Small intestine (tissue), 16 donors: Measurements from ENCODE around the gene MRPL57. TPM values are rescaled to one million over a fixed set of nuclear protein-coding genes. Genes with fewer than 3 reads are reported as not detected.
"Not testable (repeated sequence)": the region's sequence is repeated elsewhere in the genome, so short reads cannot be mapped to it uniquely, and the experiment has no call there.

Experiments used
- DNase-seq, 2 donors: peaks; one replicate each; pipeline versions ENCODE4 v3.0.0 to v3.0.0-alpha.2; 2013
- FAIRE-seq: peaks from 2 replicates; lab custom pipeline; 2012; peaks lifted over from hg19 to GRCh38; lab: Jason Lieb, UNC
- H3K27ac ChIP-seq, 3 donors: one replicate each; pipeline ENCODE4 v1.5.1; 2013; ENCODE audit warnings: low read length in 2 of 3, mild to moderate bottlenecking in 2 of 3, control low read depth in 1 of 3, inconsistent platforms in 1 of 3, low read depth in 1 of 3, moderate library complexity in 1 of 3
- H3K27me3 ChIP-seq, 3 donors: one replicate each; pipeline ENCODE4 v1.6.1; 2013; ENCODE audit warnings: low read length in 3 of 3, inconsistent platforms in 1 of 3; ENCODE audit not compliant: control insufficient read depth in 3 of 3, insufficient read depth in 3 of 3
- H3K36me3 ChIP-seq, 3 donors: one replicate each; pipeline ENCODE4 v1.6.1; 2013; ENCODE audit warnings: low read length in 3 of 3, inconsistent platforms in 1 of 3, low read depth in 1 of 3, mild to moderate bottlenecking in 1 of 3, moderate library complexity in 1 of 3; ENCODE audit not compliant: control insufficient read depth in 3 of 3, insufficient read depth in 2 of 3
- H3K4me1 ChIP-seq, 3 donors: one replicate each; pipeline ENCODE4 v1.6.1; 2013; ENCODE audit warnings: low read length in 2 of 3, inconsistent platforms in 1 of 3, low read depth in 1 of 3, mild to moderate bottlenecking in 1 of 3, moderate library complexity in 1 of 3; ENCODE audit not compliant: control insufficient read depth in 3 of 3, insufficient read depth in 2 of 3
- H3K4me3 ChIP-seq, 3 donors: one replicate each; pipeline ENCODE4 v1.5.1; 2013; ENCODE audit warnings: low read length in 3 of 3, control low read depth in 1 of 3, inconsistent platforms in 1 of 3, low read depth in 1 of 3, mild to moderate bottlenecking in 1 of 3, moderate library complexity in 1 of 3
- H3K9me3 ChIP-seq, 2 donors: one replicate each; pipeline ENCODE4 v1.6.1; 2013; ENCODE audit warnings: low read depth in 1 of 2, low read length in 1 of 2; ENCODE audit not compliant: control insufficient read depth in 2 of 2, insufficient read depth in 1 of 2
- whole genome bisulfite sequencing, 3 donors: extraction: QIAGEN DNeasy Blood & Tissue Kit; methylation state at CpG; one replicate each; pipeline ENCODE4 v1.1.7; 2013; 5-methylcytosine and 5-hydroxymethylcytosine counted together
- long read RNA-seq, 10 donors: transcript quantifications; one replicate each; lab custom pipeline, GENCODE V29; 2026
- polyA plus RNA-seq, 4 donors: library from polyadenylated mRNA; stranded (reverse) in 3 of 4; unstranded in 1 of 4; fragments of 200-250 nt in 3 of 4; fragments of 120-200 nt in 1 of 4; gene quantifications; one replicate each; pipeline versions ENCODE4 v1.2.1 to v1.2.3, GENCODE V29; 2013
- donor health status: healthy with polysubstance abuse.
- donor health status: control.
- donor health status: control.
- donor health status: Bipolar disorder and iron deficiency.
- donor health status: healthy.

MRPL57 gene
- polyA plus RNA-seq: 10 to 100 TPM; 21.7 to 27.7 (median 23.7) TPM
- long read RNA-seq, donor 1, transcript MRPL57-201 (2 exons, 2,246 nt): major isoform, 126 of 142 reads
- long read RNA-seq, donor 1, partial matches to known transcripts: 0 of 142 reads
- long read RNA-seq, donor 1, other reads (novel, unspliced or antisense): 16 of 142 reads
- long read RNA-seq, donor 2, transcript MRPL57-201 (2 exons, 2,246 nt): major isoform, 25 of 25 reads
- long read RNA-seq, donor 2, partial matches to known transcripts: 0 of 25 reads
- long read RNA-seq, donor 2, other reads (novel, unspliced or antisense): 0 of 25 reads
- long read RNA-seq, donor 3, transcript MRPL57-201 (2 exons, 2,246 nt): major isoform, 37 of 37 reads
- long read RNA-seq, donor 3, partial matches to known transcripts: 0 of 37 reads
- long read RNA-seq, donor 3, other reads (novel, unspliced or antisense): 0 of 37 reads
- long read RNA-seq, donor 4, partial matches to known transcripts: 0 of 3 reads
- long read RNA-seq, donor 4, other reads (novel, unspliced or antisense): 0 of 3 reads
- long read RNA-seq, donor 5, transcript MRPL57-201 (2 exons, 2,246 nt): major isoform, 15 of 21 reads
- long read RNA-seq, donor 5, partial matches to known transcripts: 0 of 21 reads
- long read RNA-seq, donor 5, other reads (novel, unspliced or antisense): 6 of 21 reads
- long read RNA-seq, donor 6, transcript MRPL57-201 (2 exons, 2,246 nt): major isoform, 43 of 55 reads
- long read RNA-seq, donor 6, partial matches to known transcripts: 0 of 55 reads
- long read RNA-seq, donor 6, other reads (novel, unspliced or antisense): 12 of 55 reads
- long read RNA-seq, donor 7: 0 reads
- long read RNA-seq, donor 8, partial matches to known transcripts: 0 of 3 reads
- long read RNA-seq, donor 8, other reads (novel, unspliced or antisense): 0 of 3 reads
- long read RNA-seq, donor 9, transcript MRPL57-201 (2 exons, 2,246 nt): major isoform, 15 of 15 reads
- long read RNA-seq, donor 9, partial matches to known transcripts: 0 of 15 reads
- long read RNA-seq, donor 9, other reads (novel, unspliced or antisense): 0 of 15 reads
- long read RNA-seq, donor 10, transcript MRPL57-201 (2 exons, 2,246 nt): major isoform, 51 of 71 reads
- long read RNA-seq, donor 10, partial matches to known transcripts: 0 of 71 reads
- long read RNA-seq, donor 10, other reads (novel, unspliced or antisense): 20 of 71 reads

GRCh38 chr13:21176215-21176981 lies at the start of gene MRPL57, which contains the start of gene SKA3:
Gene MRPL57 (plus strand): TSS chr13:21176658. CDS start chr13:21176917, 259 bp downstream.
Gene SKA3 (minus strand): TSS chr13:21176552. CDS start chr13:21176477, 75 bp downstream.
- Histone ChIP-seq H3K4me3 (peak within 1 kb of the TSS; percentile 74 to 94 (median 83)), H3K36me3 (peaks cover 0 to 5% (median 0%) of the 10 kb centered on the region in 3 donors), H3K4me1 (peaks cover 0 to 8% (median 3%) of the 10 kb centered on the region in 3 donors), H3K27me3 (no peaks in the 10 kb centered on the region), H3K27ac (peak within 1 kb of the TSS; percentile 95 to 99 (median 96)), H3K9me3 (no peaks in the 10 kb centered on the region)
- peak; percentile 93 to 97 for DNase-seq
- WGBS, 3 donors: 0% methylated on average over 72 to 93 of the region's 93 CpGs
- no peak for FAIRE-seq

DNA sequence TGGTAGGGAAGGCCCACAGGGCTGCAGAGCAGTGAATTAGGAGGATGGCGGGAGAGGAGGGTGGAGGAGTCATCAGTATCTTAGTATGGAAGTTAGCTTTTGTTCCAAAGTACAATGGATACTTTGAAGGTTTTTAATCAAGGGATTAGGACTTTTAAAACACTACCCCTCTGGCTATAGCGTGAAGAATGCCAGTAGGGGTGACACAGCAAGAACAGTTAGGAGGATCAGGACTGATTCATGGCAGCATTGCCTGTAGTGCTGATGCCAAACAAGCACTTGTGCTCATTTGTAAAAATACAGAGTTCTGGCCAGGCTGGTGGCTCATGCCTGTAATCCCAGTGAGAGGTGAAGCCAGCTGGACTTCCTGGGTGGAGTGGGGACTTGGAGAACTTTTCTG lies 46.3 kb upstream of the MRPL57 start:
- WGBS, 3 donors: 93 to 100% (median 93%) methylated on average over 2 of the region's 2 CpGs
- H3K27me3 ChIP-seq: no peaks in the 10 kb centered on the region
- no peaks in the 10 kb centered on the region for H3K36me3 ChIP-seq

GRCh38 chr13:21133077-21133476 lies 43.4 kb upstream of the MRPL57 start:
- whole genome bisulfite sequencing, 3 donors: 64 to 79% (median 75%) methylated on average over 3 of the region's 3 CpGs
- Histone ChIP-seq H3K4me1 (no peaks in the 10 kb centered on the region), H3K4me3 (no peak overlapping the region), H3K36me3 (no peaks in the 10 kb centered on the region), H3K27me3 (no peaks in the 10 kb centered on the region), H3K27ac (no peak overlapping the region), H3K9me3 (no peaks in the 10 kb centered on the region)
- DNase-seq (no peak), FAIRE-seq (no peak)

More for the DNA sequence above, 46.3 kb upstream of the MRPL57 start:
- no peaks in the 10 kb centered on the region for H3K4me1 ChIP-seq
- H3K9me3 ChIP-seq: no peaks in the 10 kb centered on the region
- no peak overlapping the region for H3K4me3 ChIP-seq
- no peak overlapping the region for H3K27ac ChIP-seq
- FAIRE-seq (no peak), DNase-seq (no peak)

DNA sequence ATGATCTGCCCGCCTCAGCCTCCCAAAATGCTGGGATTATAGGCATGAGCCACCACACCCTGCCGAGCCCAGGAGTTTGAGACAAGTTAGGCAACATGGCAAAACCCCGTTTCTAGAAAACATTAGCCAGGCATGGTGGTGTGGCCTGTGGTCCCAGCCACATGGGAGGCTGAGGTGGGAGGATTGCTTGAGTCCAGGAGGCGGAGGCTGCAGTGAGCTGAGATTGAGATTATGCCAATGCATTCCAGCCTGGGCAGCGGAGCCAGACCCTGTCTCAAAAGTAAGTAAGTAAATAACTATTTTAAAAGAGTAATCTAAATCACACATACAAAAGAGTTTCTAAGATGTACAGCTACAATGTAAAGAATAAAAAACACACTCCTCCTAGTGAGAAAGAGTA lies 42.0 kb upstream of the MRPL57 start:
- no peak for DNase-seq
- Histone ChIP-seq H3K27me3 (no peaks in the 10 kb centered on the region), H3K27ac (no peak overlapping the region), H3K36me3 (no peaks in the 10 kb centered on the region), H3K9me3 (no peaks in the 10 kb centered on the region), H3K4me3 (no peak overlapping the region), H3K4me1 (no peaks in the 10 kb centered on the region)
- 59 to 83% (median 71%) methylated on average over 5 of the region's 5 CpGs for WGBS, 3 donors
- no peak for FAIRE-seq

DNA sequence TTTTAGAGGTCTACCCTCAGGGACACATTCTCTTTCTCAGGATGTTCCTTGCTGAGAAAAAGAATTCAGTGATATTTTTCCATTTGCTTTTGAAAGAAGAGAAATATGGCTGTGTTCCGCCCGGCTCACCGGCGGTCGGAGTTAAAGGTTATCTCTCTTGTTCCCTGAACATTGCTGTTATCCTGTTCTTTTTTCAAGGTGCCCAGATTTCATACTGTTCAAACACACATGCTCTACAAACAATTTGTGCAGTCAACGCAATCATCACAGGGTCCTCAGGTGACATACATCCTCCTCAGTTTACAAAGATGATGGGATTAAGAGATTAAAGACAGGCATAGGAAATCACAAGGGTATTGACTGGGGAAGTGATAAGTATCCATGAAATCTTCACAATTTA lies 40.6 kb upstream of the MRPL57 start:
- H3K36me3 ChIP-seq, H3K27ac ChIP-seq, FAIRE-seq, H3K4me1 ChIP-seq, H3K4me3 ChIP-seq, H3K9me3 ChIP-seq, DNase-seq, H3K27me3 ChIP-seq: not testable (repeated sequence)
- WGBS, 3 donors: 84 to 94% (median 93%) methylated on average over 6 of the region's 6 CpGs

DNA sequence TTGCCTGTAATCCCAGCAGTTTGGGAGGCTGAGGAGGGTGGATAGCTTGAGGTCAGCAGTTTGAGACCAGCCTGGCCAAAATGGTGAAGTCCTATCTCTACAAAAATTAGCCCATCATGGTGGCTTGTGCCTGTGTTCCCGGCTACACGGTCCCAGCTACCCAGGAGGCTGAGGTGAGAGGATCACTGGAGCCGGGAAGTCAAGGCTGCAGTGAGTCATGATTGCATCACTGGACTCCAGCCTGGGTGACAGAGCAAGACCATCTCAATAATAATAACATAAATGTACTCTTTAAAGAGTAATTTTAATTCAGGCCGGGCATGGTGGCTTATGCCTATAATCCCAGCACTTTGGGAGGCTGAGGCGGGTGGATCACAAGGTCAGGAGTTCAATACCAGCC lies 38.8 kb upstream of the MRPL57 start:
- Histone ChIP-seq H3K9me3 (no peaks in the 10 kb centered on the region), H3K27ac (no peak overlapping the region), H3K27me3 (no peaks in the 10 kb centered on the region), H3K4me1 (peaks cover 0 to 7% (median 0%) of the 10 kb centered on the region in 3 donors), H3K36me3 (peaks cover 0 to 5% (median 0%) of the 10 kb centered on the region in 3 donors), H3K4me3 (no peak overlapping the region)
- 82 to 87% (median 82%) methylated on average over 5 of the region's 5 CpGs for WGBS, 3 donors
- FAIRE-seq: no peak
- DNase-seq: no peak

- Histone ChIP-seq H3K36me3 (peaks cover 0 to 5% (median 0%) of the 10 kb centered on the region in 3 donors), H3K9me3 (no peaks in the 10 kb centered on the region), H3K27me3 (no peaks in the 10 kb centered on the region), H3K27ac (no peak overlapping the region), H3K4me3 (no peak overlapping the region), H3K4me1 (peaks cover 0 to 8% (median 0%) of the 10 kb centered on the region in 3 donors)
- WGBS, 3 donors: 25 to 60% (median 32%) methylated on average over 1 of the region's 1 CpG
- FAIRE-seq (no peak), DNase-seq (no peak)
These were observed 37.9 kb upstream of the MRPL57 start for GRCh38 chr13:21138561-21138960.
